ENCODE data around the gene NKD2. TPM values are rescaled to one million over a fixed set of nuclear protein-coding genes. Genes with fewer than 3 reads are reported as not detected.

Gene NKD2
- total and polyA plus RNA-seq, 2 experiments from 2014 or later, result 1.4 to 9.1 TPM

- H4K20me1 ChIP-seq (ENCODE audit: insufficient read depth, poor library complexity, severe bottlenecking), result no peaks in the 10 kb centered on the region
- H3K9me2 ChIP-seq (replicated peaks; ENCODE audit: insufficient read depth), result no peaks in the 10 kb centered on the region
- no peak overlapping the region for H3K4me3 ChIP-seq
- H2AFZ ChIP-seq, result no peak overlapping the region
- no peaks in the 10 kb centered on the region for H3K36me3 ChIP-seq (replicated peaks; ENCODE audit: insufficient read depth, low read depth)
- no peaks in the 10 kb centered on the region for H3K79me2 ChIP-seq
- peaks cover 2% of the 10 kb centered on the region for H3K4me1 ChIP-seq (ENCODE audit: insufficient read depth)
- H3K27ac ChIP-seq, result no peak overlapping the region
- TF ChIP-seq EZH2phosphoT487 (IDR thresholded peaks at IDR 0.05; ENCODE audit: low read depth, severe bottlenecking, unreplicated experiment), result no peak
- no peak for TF ChIP-seq EZH2 (IDR thresholded peaks at IDR 0.05; ENCODE audit: borderline replicate concordance)
- TF ChIP-seq, protein P1, sequence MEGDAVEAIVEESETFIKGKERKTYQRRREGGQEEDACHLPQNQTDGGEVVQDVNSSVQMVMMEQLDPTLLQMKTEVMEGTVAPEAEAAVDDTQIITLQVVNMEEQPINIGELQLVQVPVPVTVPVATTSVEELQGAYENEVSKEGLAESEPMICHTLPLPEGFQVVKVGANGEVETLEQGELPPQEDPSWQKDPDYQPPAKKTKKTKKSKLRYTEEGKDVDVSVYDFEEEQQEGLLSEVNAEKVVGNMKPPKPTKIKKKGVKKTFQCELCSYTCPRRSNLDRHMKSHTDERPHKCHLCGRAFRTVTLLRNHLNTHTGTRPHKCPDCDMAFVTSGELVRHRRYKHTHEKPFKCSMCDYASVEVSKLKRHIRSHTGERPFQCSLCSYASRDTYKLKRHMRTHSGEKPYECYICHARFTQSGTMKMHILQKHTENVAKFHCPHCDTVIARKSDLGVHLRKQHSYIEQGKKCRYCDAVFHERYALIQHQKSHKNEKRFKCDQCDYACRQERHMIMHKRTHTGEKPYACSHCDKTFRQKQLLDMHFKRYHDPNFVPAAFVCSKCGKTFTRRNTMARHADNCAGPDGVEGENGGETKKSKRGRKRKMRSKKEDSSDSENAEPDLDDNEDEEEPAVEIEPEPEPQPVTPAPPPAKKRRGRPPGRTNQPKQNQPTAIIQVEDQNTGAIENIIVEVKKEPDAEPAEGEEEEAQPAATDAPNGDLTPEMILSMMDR (IDR thresholded peaks at IDR 0.05; ENCODE audit: poor library complexity), result no peak
- DNase-seq (ENCODE audit: low spot score), result no peak
- no peaks in the 10 kb centered on the region for H3K27me3 ChIP-seq
- H3K4me2 ChIP-seq, result no peak overlapping the region
- WGBS (ENCODE audit: low lambda C conversion rate, missing lambda C conversion rate), result 95% methylated on average over 20 of the region's 25 CpGs
- no peaks in the 10 kb centered on the region for H3K9me3 ChIP-seq (ENCODE audit: low read depth)
Observed at GRCh38 chr5:1035421-1036405, 27.1 kb downstream of the NKD2 start.

GRCh38 chr5:1036504-1037122 is 28.0 kb downstream of the NKD2 start:
- H3K36me3 ChIP-seq (replicated peaks; ENCODE audit: insufficient read depth, low read depth), result no peaks in the 10 kb centered on the region
- H3K9me3 ChIP-seq (ENCODE audit: low read depth), result no peaks in the 10 kb centered on the region
- no peak overlapping the region for H3K27ac ChIP-seq
- 96% methylated on average over 21 of the region's 22 CpGs for WGBS (ENCODE audit: low lambda C conversion rate, missing lambda C conversion rate)
- no peaks in the 10 kb centered on the region for H3K79me2 ChIP-seq
- H4K20me1 ChIP-seq (ENCODE audit: insufficient read depth, poor library complexity, severe bottlenecking), result no peaks in the 10 kb centered on the region
- DNase-seq (ENCODE audit: low spot score), result no peak
- H3K4me2 ChIP-seq, result no peak overlapping the region
- no peaks in the 10 kb centered on the region for H3K4me1 ChIP-seq (ENCODE audit: insufficient read depth)
- no peaks in the 10 kb centered on the region for H3K9me2 ChIP-seq (replicated peaks; ENCODE audit: insufficient read depth)
- no peaks in the 10 kb centered on the region for H3K27me3 ChIP-seq
- no peak overlapping the region for H3K4me3 ChIP-seq
- TF ChIP-seq, protein P1 (IDR thresholded peaks at IDR 0.05; ENCODE audit: poor library complexity), result no peak
- no peak for TF ChIP-seq EZH2 (IDR thresholded peaks at IDR 0.05; ENCODE audit: borderline replicate concordance)
- no peak for TF ChIP-seq EZH2phosphoT487 (IDR thresholded peaks at IDR 0.05; ENCODE audit: low read depth, severe bottlenecking, unreplicated experiment)
- H2AFZ ChIP-seq, result no peak overlapping the region

GRCh38 chr5:1037123-1037670 is 28.6 kb downstream of the NKD2 start:
- Histone ChIP-seq H4K20me1 (ENCODE audit: insufficient read depth, poor library complexity, severe bottlenecking) (no peaks in the 10 kb centered on the region), H3K79me2 (no peaks in the 10 kb centered on the region), H3K4me2 (no peak overlapping the region), H3K9me2 (replicated peaks; ENCODE audit: insufficient read depth) (no peaks in the 10 kb centered on the region), H3K27me3 (no peaks in the 10 kb centered on the region), H3K36me3 (replicated peaks; ENCODE audit: insufficient read depth, low read depth) (no peaks in the 10 kb centered on the region), H3K4me3 (no peak overlapping the region), H3K9me3 (ENCODE audit: low read depth) (no peaks in the 10 kb centered on the region), H2AFZ (no peak overlapping the region), H3K27ac (no peak overlapping the region), H3K4me1 (ENCODE audit: insufficient read depth) (no peaks in the 10 kb centered on the region)
- no peak for DNase-seq (ENCODE audit: low spot score)
- WGBS (ENCODE audit: low lambda C conversion rate, missing lambda C conversion rate), result 89% methylated on average over 16 of the region's 16 CpGs
- TF ChIP-seq EZH2 (IDR thresholded peaks at IDR 0.05; ENCODE audit: borderline replicate concordance), result no peak
- TF ChIP-seq, protein P1 (IDR thresholded peaks at IDR 0.05; ENCODE audit: poor library complexity), result no peak
- TF ChIP-seq EZH2phosphoT487 (IDR thresholded peaks at IDR 0.05; ENCODE audit: low read depth, severe bottlenecking, unreplicated experiment), result no peak
